ENCODE results near the gene AGL. TPM values are rescaled to one million over a fixed set of nuclear protein-coding genes. Genes with fewer than 3 reads are reported as not detected.

AGL gene
- total RNA-seq, 1 experiment from 2014 or later, result 12.7 TPM

DNA sequence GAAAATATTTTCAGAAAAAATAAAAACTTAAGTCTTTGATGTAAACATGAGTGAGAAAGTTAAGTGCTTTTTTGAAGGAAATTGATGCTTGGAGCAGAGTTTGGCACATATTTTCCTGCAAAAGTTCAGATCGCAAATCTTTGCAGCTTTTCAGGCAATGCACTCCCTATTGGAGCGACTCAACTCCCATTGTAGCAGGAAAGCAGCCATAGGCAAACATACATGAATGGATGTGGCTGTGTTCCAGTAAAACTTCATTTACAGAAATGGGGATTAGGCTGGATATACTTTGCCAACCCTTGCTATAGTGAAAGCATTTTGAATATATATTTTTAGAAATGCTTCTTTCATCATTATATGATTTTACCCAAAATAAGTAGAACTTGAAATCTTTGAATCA, 8.1 kb downstream of the AGL start:
- POLR2A ChIA-PET (ENCODE audit: low non-redundant PET), result interaction anchor here (0.6 kb wide), 1 partner anchor 1076 kb away, joined by 4 read pairs; no protein-coding TSS in a partner anchor
- Histone ChIP-seq H3K9me3 (ENCODE audit: low read depth, low read length, poor library complexity, severe bottlenecking) (no peaks in the 10 kb centered on the region), H3K4me3 (ENCODE audit: low read depth, low read length, poor library complexity, severe bottlenecking) (no peak overlapping the region), H3K36me3 (ENCODE audit: insufficient read depth, low read length, poor library complexity, severe bottlenecking) (no peaks in the 10 kb centered on the region), H3K4me1 (ENCODE audit: insufficient read depth, low read length, poor library complexity, severe bottlenecking) (no peaks in the 10 kb centered on the region), H3K27ac (ENCODE audit: low read depth, low read length, poor library complexity, severe bottlenecking) (no peak overlapping the region), H3K27me3 (replicated peaks; ENCODE audit: insufficient read depth, low read depth, low read length, poor library complexity) (no peaks in the 10 kb centered on the region)
- intact Hi-C loops (cut with micrococcal nuclease; ENCODE audit: unreplicated experiment), result no loop called here
- CTCF ChIA-PET, result no interaction called here
- TF ChIP-seq CTCF (conservative IDR thresholded peaks at IDR 0.05; ENCODE audit: low read depth, low read length) (no peak), EZH2 (IDR thresholded peaks at IDR 0.05; ENCODE audit: borderline replicate concordance, low read depth, low read length, poor library complexity, severe bottlenecking) (no peak)
- BruUV-seq (replicated peaks), result no TSS peak
- no peak for DNase-seq (ENCODE audit: low spot score)

DNA sequence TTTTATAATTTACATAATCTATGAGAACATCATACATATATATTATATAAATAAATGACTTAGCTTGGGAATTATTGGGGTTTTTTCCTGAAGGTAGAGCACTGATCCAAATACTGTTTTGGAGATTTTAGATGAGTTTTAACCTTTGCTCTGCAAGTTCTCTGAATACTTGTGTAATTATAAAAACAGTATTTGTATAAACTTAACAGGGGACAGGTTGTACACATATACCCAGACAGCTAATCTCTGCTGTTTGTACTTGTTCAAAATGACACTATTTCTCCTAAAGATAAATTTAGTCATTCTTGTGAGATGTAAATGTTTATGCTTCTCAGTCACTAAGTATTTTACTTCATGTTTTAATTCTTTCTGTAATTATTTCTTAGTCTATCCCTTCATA, 8.7 kb downstream of the AGL start:
- Histone ChIP-seq H3K4me3 (ENCODE audit: low read depth, low read length, poor library complexity, severe bottlenecking) (no peak overlapping the region), H3K36me3 (ENCODE audit: insufficient read depth, low read length, poor library complexity, severe bottlenecking) (no peaks in the 10 kb centered on the region), H3K4me1 (ENCODE audit: insufficient read depth, low read length, poor library complexity, severe bottlenecking) (no peaks in the 10 kb centered on the region), H3K9me3 (ENCODE audit: low read depth, low read length, poor library complexity, severe bottlenecking) (no peaks in the 10 kb centered on the region), H3K27me3 (replicated peaks; ENCODE audit: insufficient read depth, low read depth, low read length, poor library complexity) (no peaks in the 10 kb centered on the region), H3K27ac (ENCODE audit: low read depth, low read length, poor library complexity, severe bottlenecking) (no peak overlapping the region)
- CTCF ChIA-PET, result no interaction called here
- POLR2A ChIA-PET (ENCODE audit: low non-redundant PET), result interaction anchor here (0.6 kb wide), 1 partner anchor 1076 kb away, joined by 4 read pairs; no protein-coding TSS in a partner anchor
- no peak for DNase-seq (ENCODE audit: low spot score)
- BruUV-seq (replicated peaks), result no TSS peak
- TF ChIP-seq EZH2 (IDR thresholded peaks at IDR 0.05; ENCODE audit: borderline replicate concordance, low read depth, low read length, poor library complexity, severe bottlenecking) (no peak), CTCF (conservative IDR thresholded peaks at IDR 0.05; ENCODE audit: low read depth, low read length) (no peak)
- intact Hi-C loops (cut with micrococcal nuclease; ENCODE audit: unreplicated experiment), result no loop called here

- no TSS peak for BruUV-seq (replicated peaks)
- Histone ChIP-seq H3K9me3 (ENCODE audit: low read depth, low read length, poor library complexity, severe bottlenecking) (no peaks in the 10 kb centered on the region), H3K36me3 (ENCODE audit: insufficient read depth, low read length, poor library complexity, severe bottlenecking) (no peaks in the 10 kb centered on the region), H3K4me3 (ENCODE audit: low read depth, low read length, poor library complexity, severe bottlenecking) (no peak overlapping the region), H3K4me1 (ENCODE audit: insufficient read depth, low read length, poor library complexity, severe bottlenecking) (no peaks in the 10 kb centered on the region), H3K27me3 (replicated peaks; ENCODE audit: insufficient read depth, low read depth, low read length, poor library complexity) (no peaks in the 10 kb centered on the region), H3K27ac (ENCODE audit: low read depth, low read length, poor library complexity, severe bottlenecking) (no peak overlapping the region)
- intact Hi-C loops (cut with micrococcal nuclease; ENCODE audit: unreplicated experiment), result no loop called here
- TF ChIP-seq EZH2 (IDR thresholded peaks at IDR 0.05; ENCODE audit: borderline replicate concordance, low read depth, low read length, poor library complexity, severe bottlenecking) (no peak), CTCF (conservative IDR thresholded peaks at IDR 0.05; ENCODE audit: low read depth, low read length) (no peak)
- ChIA-PET POLR2A (ENCODE audit: low non-redundant PET) (no interaction called here), CTCF (no interaction called here)
- DNase-seq (ENCODE audit: low spot score), result no peak
Observed at GRCh38 chr1:99860703-99861102, 10.5 kb downstream of the AGL start.
